Pancreas (tissue), 10 donors: ENCODE results near the gene MLXIP. TPM values are rescaled to one million over a fixed set of nuclear protein-coding genes. Genes with fewer than 3 reads are reported as not detected.

Experiments
- ATAC-seq, 4 donors: fragments of 200-7000 bp; cut with Tn5 transposase; one replicate each; pipeline versions ENCODE4 v1.8.0 to v1.9.1; 2020; ENCODE audit warnings: mild to moderate bottlenecking in 4 of 4, moderate library complexity in 4 of 4
- DNase-seq, 6 donors: peaks; one replicate each; pipeline ENCODE4 v3.0.0-alpha.2; 2020
- FAIRE-seq: peaks from 2 replicates; lab custom pipeline; 2012; peaks lifted over from hg19 to GRCh38; lab: Jason Lieb, UNC
- H3K27ac ChIP-seq, 4 donors: fragments of 200-600 bp; sonication (generic); 1 replicate in 3 of 4; 2 replicates in 1 of 4; pipeline versions ENCODE4 v1.5.0 to v1.8.0; 2020
- H3K27me3 ChIP-seq, 4 donors: fragments of 200-600 bp; one replicate each; pipeline ENCODE4 v1.8.0; 2021
- H3K36me3 ChIP-seq, 3 donors: fragments of 200-600 bp; sonication (generic) in 1 of 3; one replicate each; pipeline versions ENCODE4 v1.5.0 to v1.8.0; 2020 to 2021
- H3K4me1 ChIP-seq, 3 donors: fragments of 200-600 bp; one replicate each; pipeline ENCODE4 v1.8.0; 2021
- H3K4me3 ChIP-seq, 4 donors: fragments of 200-600 bp; sonication (generic) in 2 of 4; one replicate each; pipeline versions ENCODE4 v1.5.0 to v1.8.0; 2020 to 2021
- H3K9me3 ChIP-seq, 4 donors: fragments of 200-600 bp; one replicate each; pipeline ENCODE4 v1.8.0; 2021
- CTCF ChIP-seq, 4 donors: fragments of 200-600 bp; sonication (generic) in 3 of 4; IDR thresholded peaks; one replicate each; pipeline versions ENCODE4 v1.5.0 to v1.8.0; 2021; ENCODE audit warnings: antibody characterized with exemption in 4 of 4
- WGBS, 2 donors: extraction: QIAGEN DNeasy Blood & Tissue Kit; methylation state at CpG; one replicate each; pipeline ENCODE4 v1.1.7; 2013; 5-methylcytosine and 5-hydroxymethylcytosine counted together
- intact Hi-C, 3 donors: fragments of 100-400 bp; cut with DNase I; formaldehyde crosslinking; loops; one replicate each; pipeline versions ENCODE4 v1.11.1 to v1.14.2; 2022
- polyA plus RNA-seq, 2 donors: library from polyadenylated mRNA; stranded (reverse); fragments of 200-250 nt; gene quantifications; one replicate each; pipeline ENCODE4 v1.2.3, GENCODE V29; 2013
- total RNA-seq, 6 donors: library from RNA; stranded (reverse); fragmentation: NEBNext Ultra II Directional in 4 of 6; extraction: Animal tissue kit (Norgen Biotek cat#: 25700) in 4 of 6; gene quantifications; one replicate each; pipeline versions ENCODE4 v1.2.1 to v1.2.4, GENCODE V29; 2021 to 2023
- donor health status: healthy with polysubstance abuse.
- donor health status: DM: no; HTN: no; CAD: no; lungs with moderate emphysema.
- donor health status: DM: no; HTN: no; CAD: no.
- donor health status: control.
- donor health status: control.
- donor health status: Bipolar disorder and iron deficiency.
- donor health status: DM: yes; HTN: yes; CAD: no.
- donor health status: DM: no; HTN: no; CAD: no.
- donor health status: DM: no; HTN: no; CAD: no.
- donor health status: DM: yes; HTN: yes; CAD: no.

MLXIP gene
- total and polyA plus RNA-seq, 8 donors = 35.4 to 90.1 (median 55.5) TPM

- DNase-seq (no peak), FAIRE-seq (no peak), ATAC-seq (no peak)
- Histone ChIP-seq H3K27me3 (no peaks in the 10 kb centered on the region), H3K4me3 (no peak overlapping the region), H3K36me3 (no peaks in the 10 kb centered on the region), H3K9me3 (no peaks in the 10 kb centered on the region), H3K27ac (no peak overlapping the region), H3K4me1 (peaks cover 0 to 4% (median 0%) of the 10 kb centered on the region in 3 donors)
- WGBS, 2 donors = 83 to 91% methylated on average over 7 to 10 of the region's 10 CpGs
- intact Hi-C loops = loop anchor here in 1 of 3 donors (10.0 kb wide), 1 partner anchor 131 kb away; no protein-coding TSS in a partner anchor
- TF ChIP-seq CTCF (IDR thresholded peaks at IDR 0.05) = no peak
These were observed 107.0 kb downstream of the MLXIP start for GRCh38 chr12:122185494-122186082.

GRCh38 chr12:122187466-122187865 lies 108.9 kb downstream of the MLXIP start:
- ATAC-seq (no peak), DNase-seq (no peak), FAIRE-seq (no peak)
- TF ChIP-seq CTCF (IDR thresholded peaks at IDR 0.05) = no peak
- Histone ChIP-seq H3K4me3 (no peak overlapping the region), H3K9me3 (no peaks in the 10 kb centered on the region), H3K36me3 (no peaks in the 10 kb centered on the region), H3K4me1 (peaks cover 0 to 4% (median 0%) of the 10 kb centered on the region in 3 donors), H3K27me3 (no peaks in the 10 kb centered on the region), H3K27ac (no peak overlapping the region)
- 75 to 80% methylated on average over 12 of the region's 12 CpGs for WGBS, 2 donors
- intact Hi-C loops = loop anchor here in 1 of 3 donors (10.0 kb wide), 1 partner anchor 133 kb away; no protein-coding TSS in a partner anchor

- intact Hi-C loops = loop anchor here in 1 of 3 donors (10.0 kb wide), 2 partner anchors 135 to 275 kb away; partner anchors contain the start of gene CFAP251
- 78 to 82% methylated on average over 32 to 34 of the region's 34 CpGs for WGBS, 2 donors
- Histone ChIP-seq H3K4me3 (no peak overlapping the region), H3K27ac (no peak overlapping the region), H3K36me3 (no peaks in the 10 kb centered on the region), H3K27me3 (no peaks in the 10 kb centered on the region), H3K9me3 (no peaks in the 10 kb centered on the region), H3K4me1 (no peaks in the 10 kb centered on the region)
- FAIRE-seq (no peak), ATAC-seq (no peak), DNase-seq (peak in 1 of 6 donors; percentile 58)
- TF ChIP-seq CTCF (IDR thresholded peaks at IDR 0.05) = no peak
These were observed 111.3 kb downstream of the MLXIP start for GRCh38 chr12:122189626-122190475.

GRCh38 chr12:122190842-122191668 lies 112.5 kb downstream of the MLXIP start:
- FAIRE-seq (no peak), DNase-seq (peak; percentile 64 to 85 (median 75)), ATAC-seq (peak; percentile 82 to 100 (median 96))
- no peaks in the 10 kb centered on the region for H3K27me3 ChIP-seq
- no peaks in the 10 kb centered on the region for H3K9me3 ChIP-seq
- H3K36me3 ChIP-seq = no peaks in the 10 kb centered on the region
- 50 to 57% methylated on average over 18 of the region's 18 CpGs for WGBS, 2 donors
- TF ChIP-seq CTCF (IDR thresholded peaks at IDR 0.05) = peak; percentile 53 to 73 (median 71)
- no peaks in the 10 kb centered on the region for H3K4me1 ChIP-seq
- intact Hi-C loops = loop anchor here in 1 of 3 donors (10.0 kb wide), 1 partner anchor 276 kb away; the partner anchor contains the start of gene CFAP251
- no peak overlapping the region for H3K27ac ChIP-seq
- no peak overlapping the region for H3K4me3 ChIP-seq
